GM20000 (cell line): ENCODE measurements around the gene CAPZB.

Experiments
- DNase-seq: peaks from one replicate; pipeline ENCODE4 v3.0.0; 2012; ENCODE audit warnings: low spot score
- TF ChIP-seq, protein P1 (sequence below): IDR thresholded peaks from 2 replicates; pipeline ENCODE4 v1.5.1; 2012; ENCODE audit warnings: mild to moderate bottlenecking, control low read depth; ENCODE audit errors: extremely low read depth, missing control alignments

Gene CAPZB

DNA sequence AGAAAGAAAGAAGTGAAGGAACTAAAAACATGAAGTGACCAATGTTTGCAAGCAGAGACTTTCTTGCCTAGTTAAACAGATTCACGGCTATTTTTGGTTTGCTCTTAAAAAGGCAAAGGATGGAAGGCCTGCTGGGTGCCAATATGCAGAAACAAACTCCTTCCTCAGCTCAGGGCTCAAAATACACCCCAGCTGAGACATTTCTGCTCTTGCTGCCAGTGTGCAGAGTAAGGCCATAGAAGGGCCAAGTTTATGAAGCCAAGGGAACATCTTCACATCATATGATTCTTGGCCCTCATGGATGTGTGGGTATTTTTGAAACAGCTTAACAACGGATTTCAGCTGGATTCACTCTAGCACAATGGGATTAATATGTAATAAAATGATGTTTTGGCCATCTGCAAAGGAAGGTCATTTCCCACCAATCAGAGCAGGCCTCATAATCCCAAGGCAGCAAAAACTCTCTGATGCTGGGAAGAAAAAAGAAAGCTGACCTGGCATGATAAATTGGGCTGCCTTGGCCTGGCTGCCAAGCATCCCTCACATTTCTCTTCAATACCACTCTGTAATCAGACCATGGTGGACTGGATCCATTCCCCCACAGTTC, 70.7 kb downstream of the CAPZB start:
- TF ChIP-seq, protein P1, sequence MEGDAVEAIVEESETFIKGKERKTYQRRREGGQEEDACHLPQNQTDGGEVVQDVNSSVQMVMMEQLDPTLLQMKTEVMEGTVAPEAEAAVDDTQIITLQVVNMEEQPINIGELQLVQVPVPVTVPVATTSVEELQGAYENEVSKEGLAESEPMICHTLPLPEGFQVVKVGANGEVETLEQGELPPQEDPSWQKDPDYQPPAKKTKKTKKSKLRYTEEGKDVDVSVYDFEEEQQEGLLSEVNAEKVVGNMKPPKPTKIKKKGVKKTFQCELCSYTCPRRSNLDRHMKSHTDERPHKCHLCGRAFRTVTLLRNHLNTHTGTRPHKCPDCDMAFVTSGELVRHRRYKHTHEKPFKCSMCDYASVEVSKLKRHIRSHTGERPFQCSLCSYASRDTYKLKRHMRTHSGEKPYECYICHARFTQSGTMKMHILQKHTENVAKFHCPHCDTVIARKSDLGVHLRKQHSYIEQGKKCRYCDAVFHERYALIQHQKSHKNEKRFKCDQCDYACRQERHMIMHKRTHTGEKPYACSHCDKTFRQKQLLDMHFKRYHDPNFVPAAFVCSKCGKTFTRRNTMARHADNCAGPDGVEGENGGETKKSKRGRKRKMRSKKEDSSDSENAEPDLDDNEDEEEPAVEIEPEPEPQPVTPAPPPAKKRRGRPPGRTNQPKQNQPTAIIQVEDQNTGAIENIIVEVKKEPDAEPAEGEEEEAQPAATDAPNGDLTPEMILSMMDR = no peak
- DNase-seq = no peak

- TF ChIP-seq, protein P1 = no peak
- DNase-seq = no peak
These were observed 71.3 kb downstream of the CAPZB start for GRCh38 chr1:19413999-19414398.

GRCh38 chr1:19412654-19413053, 72.7 kb downstream of the CAPZB start:
- no peak for DNase-seq
- TF ChIP-seq, protein P1 = no peak

DNA sequence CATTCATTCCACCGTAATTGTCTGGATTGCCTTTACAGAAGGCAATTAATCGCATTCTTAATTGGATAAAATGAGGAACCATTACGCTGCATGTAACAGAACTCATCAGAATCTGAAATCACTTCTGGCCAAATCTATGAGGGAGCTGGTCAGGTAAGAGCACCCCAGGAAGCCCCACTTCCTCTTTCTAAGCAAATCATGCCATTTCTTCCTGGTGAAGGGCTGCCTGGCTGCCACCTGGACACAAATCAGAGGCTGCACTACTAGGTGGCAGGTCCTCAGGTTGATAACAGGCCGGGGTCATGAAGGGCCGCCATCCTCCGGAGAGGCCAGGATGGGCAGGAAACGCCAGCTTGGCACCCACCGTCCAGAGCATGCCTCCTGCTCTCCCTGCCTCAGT, 73.7 kb downstream of the CAPZB start:
- TF ChIP-seq, protein P1 = no peak
- DNase-seq = peak; percentile 49

DNA sequence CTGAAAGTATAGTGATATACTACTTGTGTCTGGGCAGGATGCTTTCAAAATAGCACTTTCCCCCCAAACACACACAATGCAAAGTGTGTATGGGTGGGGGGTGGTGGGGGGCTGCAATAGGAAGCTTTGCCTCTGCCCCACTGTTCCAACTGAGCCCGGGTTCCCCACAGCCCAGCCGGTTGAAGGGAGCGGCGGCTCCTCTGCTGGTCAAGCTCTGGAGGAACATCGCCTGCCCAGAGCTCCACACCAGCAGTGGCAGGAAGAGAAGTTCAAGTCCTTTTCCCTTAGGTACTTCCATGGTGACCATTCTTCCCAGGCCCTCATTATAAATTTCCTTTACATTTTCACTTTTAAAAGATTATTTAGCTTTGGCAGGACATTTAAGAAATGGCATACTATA, 74.9 kb downstream of the CAPZB start:
- no peak for DNase-seq
- TF ChIP-seq, protein P1 = no peak

DNA sequence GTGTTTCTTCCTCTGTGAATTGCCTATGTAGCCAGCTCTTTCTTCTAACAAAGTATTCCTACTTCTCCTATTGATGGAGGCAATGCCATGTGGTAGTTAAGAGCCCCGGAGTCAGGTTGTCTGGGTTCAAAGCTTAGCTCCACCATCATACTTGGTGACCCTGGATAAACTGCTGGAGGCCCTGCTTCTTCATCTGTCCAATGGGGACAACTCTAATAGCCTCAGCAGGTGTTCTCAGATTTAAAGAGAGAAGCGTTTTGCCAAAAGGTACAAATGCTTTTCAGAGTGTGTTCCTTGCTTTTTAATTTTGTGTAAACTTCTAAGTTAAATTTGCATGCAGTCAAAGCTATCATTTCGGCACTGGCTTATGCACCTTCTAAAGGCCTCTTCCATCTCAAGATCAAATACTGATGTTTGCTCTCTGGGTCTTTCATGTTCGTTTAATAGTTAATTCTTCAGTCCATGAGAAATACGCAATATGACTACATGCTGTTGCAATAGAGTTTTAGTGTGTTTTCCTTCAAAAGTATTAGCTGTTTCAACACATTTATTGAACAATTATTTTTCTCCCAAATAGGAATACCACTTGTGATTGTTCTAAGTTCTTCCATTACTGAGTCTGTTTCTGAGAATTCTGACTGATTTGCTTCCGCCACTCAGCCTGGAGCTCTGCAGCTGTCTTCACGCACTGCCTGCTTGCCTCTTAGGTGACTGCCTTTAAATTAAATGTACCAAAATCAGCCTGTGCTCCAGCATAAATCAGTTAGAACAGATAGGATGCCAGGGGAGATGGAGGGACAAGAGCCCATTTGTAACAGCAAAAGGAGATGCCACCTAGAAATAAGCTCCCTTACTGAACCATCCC, 75.6 kb downstream of the CAPZB start:
- DNase-seq = no peak
- TF ChIP-seq, protein P1 = no peak

- TF ChIP-seq, protein P1 = no peak
These were observed 77.7 kb downstream of the CAPZB start for GRCh38 chr1:19407494-19408096.

More at GRCh38 chr1:19407494-19408096, 77.7 kb downstream of the CAPZB start:
- no peak for DNase-seq
